GM23338 (cell line): ENCODE data around the gene OCIAD1. TPM values are rescaled to one million over a fixed set of nuclear protein-coding genes. Genes with fewer than 3 reads are reported as not detected.

Experiments used
- ATAC-seq: fragments of 200-7000 bp; cut with Tn5 transposase; 3 replicates; pipeline ENCODE4 v1.9.1; 2020
- DNase-seq: peaks from one replicate; pipeline ENCODE4 v3.0.0-alpha.2; 2015; ENCODE audit warnings: low spot score
- H2AFZ ChIP-seq: fragments of 200-600 bp; sonication (generic); 2 replicates; pipeline ENCODE4 v1.8.0; 2016; ENCODE audit warnings: antibody characterized with exemption, mild to moderate bottlenecking, moderate library complexity
- H3F3A ChIP-seq: fragments of 200-600 bp; sonication (generic); replicated peaks from 2 replicates; pipeline ENCODE4 v1.8.0; 2017; ENCODE audit warnings: antibody characterized with exemption, mixed run types, low read depth
- H3K27ac ChIP-seq: fragments of 200-600 bp; sonication (generic); 2 replicates; pipeline ENCODE4 v1.6.1; 2016; ENCODE audit warnings: low read depth
- H3K27me3 ChIP-seq: fragments of 200-600 bp; sonication (generic); 2 replicates; pipeline ENCODE4 v1.8.0; 2016; ENCODE audit warnings: mild to moderate bottlenecking, mixed run types, moderate library complexity; ENCODE audit not compliant: insufficient read depth
- H3K36me3 ChIP-seq: fragments of 200-600 bp; sonication (generic); 2 replicates; pipeline ENCODE4 v1.8.0; 2016; ENCODE audit warnings: mild to moderate bottlenecking; ENCODE audit not compliant: insufficient read depth
- H3K4me1 ChIP-seq: fragments of 200-600 bp; sonication (generic); 2 replicates; pipeline ENCODE4 v1.8.0; 2016; ENCODE audit warnings: mild to moderate bottlenecking, moderate library complexity; ENCODE audit not compliant: insufficient read depth
- H3K4me2 ChIP-seq: fragments of 200-600 bp; sonication (generic); 2 replicates; pipeline ENCODE4 v1.7.1; 2017; ENCODE audit warnings: mixed run types
- H3K4me3 ChIP-seq: fragments of 200-600 bp; sonication (generic); 2 replicates; pipeline ENCODE4 v1.6.1; 2016; ENCODE audit warnings: mixed run types
- H3K79me2 ChIP-seq: fragments of 200-600 bp; sonication (generic); replicated peaks from 2 replicates; pipeline ENCODE4 v1.8.0; 2017; ENCODE audit warnings: mild to moderate bottlenecking; ENCODE audit not compliant: insufficient read depth
- H3K9me2 ChIP-seq: fragments of 200-600 bp; sonication (generic); 2 replicates; pipeline ENCODE4 v1.8.0; 2017; ENCODE audit not compliant: insufficient read depth
- H4K20me1 ChIP-seq: fragments of 200-600 bp; sonication (generic); replicated peaks from 2 replicates; pipeline ENCODE4 v1.8.0; 2017; ENCODE audit warnings: mild to moderate bottlenecking; ENCODE audit not compliant: insufficient read depth
- H3K27ac Mint-ChIP-seq: 2 replicates; pipeline ENCODE4 v1.8.0; 2020; ENCODE audit warnings: inconsistent platforms, mild to moderate bottlenecking, moderate library complexity, mixed read lengths
- H3K27me3 Mint-ChIP-seq: 3 replicates; pipeline ENCODE4 v1.8.0; 2022; ENCODE audit warnings: low read depth, mild to moderate bottlenecking, moderate library complexity, mixed read lengths, inconsistent platforms; ENCODE audit not compliant: insufficient read depth, poor library complexity
- H3K36me3 Mint-ChIP-seq: 3 replicates; pipeline ENCODE4 v1.8.0; 2021; ENCODE audit warnings: low read depth, mild to moderate bottlenecking, inconsistent platforms, moderate library complexity, mixed read lengths
- H3K4me1 Mint-ChIP-seq: 3 replicates; pipeline ENCODE4 v1.8.0; 2020; ENCODE audit warnings: mild to moderate bottlenecking, inconsistent platforms, mixed read lengths
- H3K4me3 Mint-ChIP-seq: 3 replicates; pipeline ENCODE4 v1.8.0; 2021; ENCODE audit warnings: moderate library complexity, mild to moderate bottlenecking, inconsistent platforms, mixed read lengths
- H3K9me3 Mint-ChIP-seq: 3 replicates; pipeline ENCODE4 v1.8.0; 2020; ENCODE audit warnings: moderate library complexity, mild to moderate bottlenecking, inconsistent platforms, mixed read lengths
- CREB1 ChIP-seq: fragments of 250-450 bp; sonication (Bioruptor Pico); IDR thresholded peaks from 2 replicates; pipeline ENCODE4 v1.5.0; 2020; ENCODE audit warnings: low read depth, mild to moderate bottlenecking, moderate library complexity
- CTCF ChIP-seq, 2 experiments: fragments of 200-600 bp in 1 of 2; sonication (generic) in 1 of 2; conservative IDR thresholded peaks; 2 replicates each; pipeline versions ENCODE4 v1.5.1 to v1.6.1; 2016 to 2017; ENCODE audit warnings: antibody characterized with exemption in 2 of 2, low read depth in 2 of 2, mild to moderate bottlenecking in 2 of 2, moderate library complexity in 1 of 2
- ETS1 ChIP-seq: IDR thresholded peaks from 2 replicates; pipeline ENCODE4 v1.6.1; 2016; ENCODE audit warnings: antibody characterized with exemption
- JUNB ChIP-seq: IDR thresholded peaks from one replicate; pipeline ENCODE4 v1.6.1; 2016; ENCODE audit warnings: antibody characterized with exemption; ENCODE audit not compliant: unreplicated experiment
- POLR2AphosphoS5 ChIP-seq: IDR thresholded peaks from 2 replicates; pipeline ENCODE4 v1.6.1; 2016; ENCODE audit warnings: antibody characterized with exemption, low read depth
- REST ChIP-seq: IDR thresholded peaks from one replicate; pipeline ENCODE4 v1.6.1; 2018; ENCODE audit warnings: antibody characterized with exemption; ENCODE audit not compliant: unreplicated experiment
- STAT1 ChIP-seq: IDR thresholded peaks from one replicate; pipeline ENCODE4 v1.6.1; 2016; ENCODE audit warnings: antibody characterized with exemption; ENCODE audit not compliant: unreplicated experiment
- ZNF331 ChIP-seq: fragments of 250-450 bp; sonication (Bioruptor Pico); IDR thresholded peaks from 2 replicates; pipeline ENCODE4 v1.5.0; 2020; ENCODE audit warnings: low read depth, mild to moderate bottlenecking, moderate library complexity
- ZNF462 ChIP-seq: fragments of 250-450 bp; sonication (Bioruptor Pico); IDR thresholded peaks from 2 replicates; pipeline ENCODE4 v1.5.0; 2020; ENCODE audit warnings: mild to moderate bottlenecking, moderate library complexity
- polyA plus RNA-seq: library from polyadenylated mRNA; unstranded; fragments of >200 nt; fragmentation: Nextera tagmentation; extraction: Ambion mirVana; gene quantifications from 2 replicates; pipeline ENCODE4 v1.2.1, GENCODE V29; 2016
- total RNA-seq: library from RNA; depleted of rRNA; stranded (reverse); fragments of >200 nt; shearing (Covaris generic); gene quantifications from 2 replicates; pipeline ENCODE4 v1.2.3, GENCODE V29; 2014

Gene OCIAD1
- total and polyA plus RNA-seq, 2 experiments from 2014 or later: 125 to 190 TPM

DNA sequence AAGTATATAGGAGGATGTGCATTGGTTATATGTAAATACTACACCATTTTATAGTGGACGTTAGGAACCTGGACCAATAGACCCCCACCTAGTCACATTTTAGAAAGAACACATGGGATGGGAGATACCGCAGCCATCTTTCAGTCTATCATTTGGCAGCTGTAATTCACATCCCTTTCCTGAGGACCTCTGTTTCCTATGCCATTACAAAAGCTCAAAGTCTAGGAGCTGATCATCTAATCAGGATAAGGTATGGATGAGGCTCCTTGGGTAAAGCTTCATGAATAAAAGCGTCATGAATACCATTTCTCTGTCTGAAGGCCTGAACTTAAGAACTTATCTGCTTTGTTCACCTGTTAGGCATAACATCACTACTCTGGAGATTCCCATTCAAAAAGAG lies 31.1 kb downstream of the OCIAD1 start (continued):
- no peak for TF ChIP-seq REST

DNA sequence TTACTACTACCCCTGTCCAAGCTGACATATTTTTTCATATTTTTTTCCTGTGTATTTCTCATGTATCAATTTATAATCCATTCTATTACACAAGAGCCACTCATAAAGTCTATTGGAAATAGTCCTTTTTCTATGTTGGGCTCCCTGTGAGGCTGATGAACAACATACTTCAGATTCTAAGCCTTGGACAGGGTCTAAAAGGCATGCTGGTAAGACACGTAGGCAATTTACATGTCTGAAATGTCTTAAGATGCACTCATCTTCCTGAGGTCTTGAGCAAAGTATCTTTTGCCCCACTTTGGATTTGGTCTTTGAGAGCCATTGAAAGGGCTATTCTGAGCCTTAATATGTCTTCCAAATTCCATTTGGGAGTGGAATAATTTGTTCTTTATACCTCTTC lies 31.8 kb downstream of the OCIAD1 start:
- Histone ChIP-seq H4K20me1 (no peaks in the 10 kb centered on the region), H3K4me1 (no peaks in the 10 kb centered on the region), H3K4me3 (no peak overlapping the region), H3K4me2 (no peak overlapping the region), H3F3A (no peaks in the 10 kb centered on the region), H3K9me2 (no peaks in the 10 kb centered on the region), H3K27ac (no peak overlapping the region), H3K27me3 (no peaks in the 10 kb centered on the region), H3K79me2 (no peaks in the 10 kb centered on the region), H2AFZ (no peak overlapping the region), H3K36me3 (peaks cover 11% of the 10 kb centered on the region; the same call in 1 of the 2 replicates)
- peaks cover 33% of the 10 kb centered on the region for H3K36me3 Mint-ChIP-seq
- no peak for DNase-seq
- peaks cover 3% of the 10 kb centered on the region for H3K27me3 Mint-ChIP-seq
- H3K9me3 Mint-ChIP-seq: peaks cover 15% of the 10 kb centered on the region
- no peak for ATAC-seq
- no peaks in the 10 kb centered on the region for H3K4me1 Mint-ChIP-seq
- no peak overlapping the region for H3K27ac Mint-ChIP-seq
- H3K4me3 Mint-ChIP-seq: no peak overlapping the region
- TF ChIP-seq STAT1 (no peak), CTCF (conservative IDR thresholded peaks at IDR 0.05; ENCODE audit: low read depth in 2 of 2) (no peak), REST (no peak), JUNB (no peak), POLR2AphosphoS5 (no peak), ETS1 (no peak), ZNF462 (CRISPR knock-in tag) (no peak), CREB1 (CRISPR knock-in tag) (no peak), ZNF331 (CRISPR knock-in tag) (no peak)
